ENCODE measurements around the gene DCDC2B.

DCDC2B gene

GRCh38 chr1:32187850-32188249 is 21.0 kb upstream of the DCDC2B start:
- Histone ChIP-seq H3K79me2 (ENCODE audit: control insufficient read depth, low read length) (peaks cover 40% of the 10 kb centered on the region), H3K4me2 (ENCODE audit: low read length) (no peak overlapping the region), H3K36me3 (ENCODE audit: control insufficient read depth, low read length) (peaks cover 86% of the 10 kb centered on the region), H3K27me3 (ENCODE audit: control insufficient read depth, low read length) (no peaks in the 10 kb centered on the region), H4K20me1 (ENCODE audit: control insufficient read depth, insufficient read depth, low read depth, low read length) (no peaks in the 10 kb centered on the region), H3K4me3 (ENCODE audit: low read length) (no peak overlapping the region), H3K4me1 (ENCODE audit: control insufficient read depth, low read length) (peaks cover 8% of the 10 kb centered on the region), H3F3A (ENCODE audit: control insufficient read depth, insufficient read depth) (no peaks in the 10 kb centered on the region), H3K9me3 (ENCODE audit: control insufficient read depth, insufficient read depth, low read length) (no peaks in the 10 kb centered on the region), H3K9me2 (replicated peaks; ENCODE audit: control insufficient read depth, low read length) (no peaks in the 10 kb centered on the region), H3K27ac (ENCODE audit: low read depth, low read length) (no peak overlapping the region)
- TF ChIP-seq CTCF (IDR thresholded peaks at IDR 0.05; ENCODE audit: low read depth, low read length, poor library complexity, severe bottlenecking) (no peak), EZH2phosphoT487 (IDR thresholded peaks at IDR 0.05; ENCODE audit: borderline replicate concordance, low read length) (no peak)

GRCh38 chr1:32192220-32192948 is 16.5 kb upstream of the DCDC2B start:
- Histone ChIP-seq H3K79me2 (ENCODE audit: control insufficient read depth, low read length) (peaks cover 7% of the 10 kb centered on the region), H3F3A (ENCODE audit: control insufficient read depth, insufficient read depth) (peaks cover 7% of the 10 kb centered on the region; the same call in 1 of the 2 replicates), H3K4me2 (ENCODE audit: low read length) (no peak overlapping the region), H3K27me3 (ENCODE audit: control insufficient read depth, low read length) (no peaks in the 10 kb centered on the region), H3K27ac (ENCODE audit: low read depth, low read length) (no peak overlapping the region), H3K4me1 (ENCODE audit: control insufficient read depth, low read length) (no peaks in the 10 kb centered on the region), H3K9me2 (replicated peaks; ENCODE audit: control insufficient read depth, low read length) (no peaks in the 10 kb centered on the region), H3K9me3 (ENCODE audit: control insufficient read depth, insufficient read depth, low read length) (no peaks in the 10 kb centered on the region), H4K20me1 (ENCODE audit: control insufficient read depth, insufficient read depth, low read depth, low read length) (no peaks in the 10 kb centered on the region), H3K36me3 (ENCODE audit: control insufficient read depth, low read length) (peaks cover 97% of the 10 kb centered on the region), H3K4me3 (ENCODE audit: low read length) (no peak overlapping the region)
- TF ChIP-seq EZH2phosphoT487 (IDR thresholded peaks at IDR 0.05; ENCODE audit: borderline replicate concordance, low read length), result no peak
- TF ChIP-seq CTCF (IDR thresholded peaks at IDR 0.05; ENCODE audit: low read depth, low read length, poor library complexity, severe bottlenecking), result no peak

GRCh38 chr1:32194984-32195383 is 13.9 kb upstream of the DCDC2B start:
- H4K20me1 ChIP-seq (ENCODE audit: control insufficient read depth, insufficient read depth, low read depth, low read length), result no peaks in the 10 kb centered on the region
- H3K27ac ChIP-seq (ENCODE audit: low read depth, low read length), result no peak overlapping the region
- H3K4me3 ChIP-seq (ENCODE audit: low read length), result no peak overlapping the region
- H3K9me3 ChIP-seq (ENCODE audit: control insufficient read depth, insufficient read depth, low read length), result no peaks in the 10 kb centered on the region
- TF ChIP-seq CTCF (IDR thresholded peaks at IDR 0.05; ENCODE audit: low read depth, low read length, poor library complexity, severe bottlenecking) (no peak), EZH2phosphoT487 (IDR thresholded peaks at IDR 0.05; ENCODE audit: borderline replicate concordance, low read length) (no peak)
- no peaks in the 10 kb centered on the region for H3K9me2 ChIP-seq (replicated peaks; ENCODE audit: control insufficient read depth, low read length)
- H3K79me2 ChIP-seq (ENCODE audit: control insufficient read depth, low read length), result no peaks in the 10 kb centered on the region
- peaks cover 84% of the 10 kb centered on the region for H3K36me3 ChIP-seq (ENCODE audit: control insufficient read depth, low read length)
- H3K4me1 ChIP-seq (ENCODE audit: control insufficient read depth, low read length), result peaks cover 12% of the 10 kb centered on the region
- H3K4me2 ChIP-seq (ENCODE audit: low read length), result no peak overlapping the region
- no peaks in the 10 kb centered on the region for H3K27me3 ChIP-seq (ENCODE audit: control insufficient read depth, low read length)
- peaks cover 9% of the 10 kb centered on the region; the same call in 1 of the 2 replicates for H3F3A ChIP-seq (ENCODE audit: control insufficient read depth, insufficient read depth)
